GM12878 (cell line): Measurements from ENCODE around the gene TMEM135. TPM values are rescaled to one million over a fixed set of nuclear protein-coding genes. Genes with fewer than 3 reads are reported as not detected.

Experiments
- ATAC-seq: fragments of 200-7000 bp; cut with Tn5 transposase; 3 replicates; pipeline ENCODE4 v1.9.1; 2020; ENCODE audit warnings: mild to moderate bottlenecking, moderate library complexity
- BruUV-seq: library from RNA; stranded (reverse); fragments of 400-500 nt; replicated peaks from 2 replicates; lab custom pipeline; 2021; lab: Mats Ljungman, UMichigan
- CTCF ChIA-PET: fragments of 300-600 bp; sonication (Branson Sonifier 250); formaldehyde crosslinking; extraction: SDS; loops from one replicate; lab custom pipeline; 2021; ENCODE audit warnings: inconsistent platforms; lab: Yijun Ruan, JAX
- POLR2A ChIA-PET: fragments of 350-600 bp; formaldehyde crosslinking; extraction: SDS; loops from one replicate; lab custom pipeline; 2021; ENCODE audit warnings: inconsistent platforms; lab: Charles Lee
- RAD21 ChIA-PET: fragments of 300-600 bp; sonication (Branson Sonifier 250); formaldehyde crosslinking; loops from one replicate; lab custom pipeline; 2023; ENCODE audit warnings: antibody characterized with exemption; ENCODE audit not compliant: unreplicated experiment; lab: Charles Lee
- SMC1A ChIA-PET: fragments of 300-600 bp; sonication (Branson Sonifier 250); formaldehyde crosslinking; loops from one replicate; lab custom pipeline; 2023; ENCODE audit not compliant: unreplicated experiment, uncharacterized antibody; lab: Charles Lee
- DNase-seq: peaks from one replicate; pipeline ENCODE4 v3.0.0-alpha.2; 2011; ENCODE audit warnings: low read depth, low spot score
- FAIRE-seq: peaks from 3 replicates; lab custom pipeline; 2011; peaks lifted over from hg19 to GRCh38; lab: Jason Lieb, UNC
- H2AFZ ChIP-seq: 2 replicates; pipeline ENCODE4 v1.6.0; 2011; ENCODE audit warnings: low read depth, low read length, control low read depth; ENCODE audit not compliant: control insufficient read depth
- H3K27ac ChIP-seq: 2 replicates; pipeline ENCODE4 v1.5.1; 2011; ENCODE audit warnings: control low read depth; ENCODE audit not compliant: control insufficient read depth, insufficient read depth
- H3K27me3 ChIP-seq, 2 experiments: replicated peaks in 1 of 2; 2 replicates each; pipeline versions ENCODE4 v1.6.0 to v1.6.1; 2011; ENCODE audit warnings: low read length in 1 of 2; ENCODE audit not compliant: control insufficient read depth in 2 of 2, insufficient read depth in 2 of 2
- H3K36me3 ChIP-seq, 2 experiments: 2 replicates each; pipeline ENCODE4 v1.5.1; 2011; ENCODE audit warnings: low read length in 1 of 2; ENCODE audit not compliant: control insufficient read depth in 2 of 2, insufficient read depth in 2 of 2
- H3K4me1 ChIP-seq: 2 replicates; pipeline ENCODE4 v1.6.1; 2011; ENCODE audit warnings: mild to moderate bottlenecking, low read length, moderate library complexity, mixed read lengths; ENCODE audit not compliant: control insufficient read depth, insufficient read depth
- H3K4me2 ChIP-seq: 2 replicates; pipeline ENCODE4 v1.6.0; 2011; ENCODE audit warnings: control low read depth; ENCODE audit not compliant: control insufficient read depth, insufficient read depth
- H3K4me3 ChIP-seq: fragments of 200-600 bp; sonication (generic); 2 replicates; pipeline ENCODE4 v1.5.1; 2016
- H3K79me2 ChIP-seq: 2 replicates; pipeline ENCODE4 v1.6.0; 2011; ENCODE audit warnings: low read length; ENCODE audit not compliant: control insufficient read depth, insufficient read depth
- H3K9ac ChIP-seq: 2 replicates; pipeline ENCODE4 v1.8.0; 2011; ENCODE audit warnings: low read length, control low read depth, mixed read lengths; ENCODE audit not compliant: control insufficient read depth, insufficient read depth
- H3K9me3 ChIP-seq: replicated peaks from 3 replicates; pipeline ENCODE4 v1.5.1; 2011; ENCODE audit warnings: mild to moderate bottlenecking, low read length; ENCODE audit not compliant: control insufficient read depth, insufficient read depth
- H4K20me1 ChIP-seq: 2 replicates; pipeline ENCODE4 v1.6.0; 2011; ENCODE audit not compliant: control insufficient read depth, insufficient read depth
- ATF7 ChIP-seq: fragments of 450-650 bp; IDR thresholded peaks from 2 replicates; pipeline ENCODE4 v1.6.1; 2016; ENCODE audit warnings: low read depth, mild to moderate bottlenecking
- BCLAF1 ChIP-seq: fragments of 450-650 bp; IDR thresholded peaks from 2 replicates; pipeline ENCODE4 v1.6.1; 2017; ENCODE audit warnings: antibody characterized with exemption, mild to moderate bottlenecking, moderate library complexity
- BHLHE40 ChIP-seq, 2 experiments: fragments of 450-650 bp in 1 of 2; IDR thresholded peaks; 2 replicates each; pipeline ENCODE4 v1.6.1; 2011 to 2017; ENCODE audit warnings: low read depth in 2 of 2, borderline replicate concordance in 1 of 2, improper control_type of control experiment in 1 of 2, low read length in 1 of 2, mild to moderate bottlenecking in 1 of 2
- CREB1 ChIP-seq: IDR thresholded peaks from 2 replicates; pipeline ENCODE4 v1.6.1; 2012; ENCODE audit warnings: low read depth, mild to moderate bottlenecking, inconsistent platforms
- IRF4 ChIP-seq: IDR thresholded peaks from 2 replicates; pipeline ENCODE4 v1.6.1; 2011; ENCODE audit warnings: low read depth, low read length
- MXI1 ChIP-seq: fragments of 150-350 bp; IDR thresholded peaks from 2 replicates; pipeline ENCODE4 v1.6.1; 2011; ENCODE audit warnings: low read depth, mild to moderate bottlenecking, inconsistent platforms, low read length, improper control_type of control experiment
- MYC ChIP-seq: IDR thresholded peaks from 2 replicates; pipeline ENCODE4 v1.6.1; 2011; ENCODE audit warnings: mild to moderate bottlenecking, low read length, moderate library complexity, inconsistent platforms; ENCODE audit not compliant: insufficient read depth, insufficient replicate concordance, insufficient read length, severe bottlenecking
- NRF1 ChIP-seq: conservative IDR thresholded peaks from 2 replicates; pipeline ENCODE4 v1.6.1; 2011; ENCODE audit warnings: mild to moderate bottlenecking, low read depth, low read length, improper control_type of control experiment
- POU2F2 ChIP-seq: IDR thresholded peaks from 3 replicates; pipeline ENCODE4 v1.6.1; 2011; ENCODE audit warnings: low read depth, mild to moderate bottlenecking, low read length, borderline replicate concordance
- RFX5 ChIP-seq: IDR thresholded peaks from 2 replicates; pipeline ENCODE4 v1.6.1; 2011; ENCODE audit warnings: low read depth, low read length, improper control_type of control experiment
- SMC3 ChIP-seq: IDR thresholded peaks from 2 replicates; pipeline ENCODE4 v1.6.1; 2011; ENCODE audit warnings: low read length, improper control_type of control experiment, borderline replicate concordance
- ZBED1 ChIP-seq: IDR thresholded peaks from 2 replicates; pipeline ENCODE4 v1.6.1; 2016; ENCODE audit warnings: borderline replicate concordance
- WGBS: methylation state at CpG from one replicate; pipeline ENCODE4 v1.1.6; 2016; ENCODE audit warnings: low lambda C conversion rate; ENCODE audit not compliant: insufficient replicate concordance, insufficient coverage; ENCODE audit errors: missing lambda C conversion rate; 5-methylcytosine and 5-hydroxymethylcytosine counted together
- in situ Hi-C: fragments of 300-500 bp; cut with MboI; formaldehyde crosslinking; loops from 9 replicates; pipeline ENCODE4 v1.14.3; 2018; ENCODE audit warnings: mixed read lengths
- intact Hi-C: fragments of 100-400 bp; cut with micrococcal nuclease; formaldehyde crosslinking; loops from one replicate; pipeline ENCODE4 v1.14.2; 2022; ENCODE audit not compliant: unreplicated experiment
- polyA plus RNA-seq, 11 experiments: library from polyadenylated mRNA; depleted of rRNA in 4 of 11; unstranded in 6 of 11; stranded (reverse) in 5 of 11; fragments of >200 nt; fragmentation: Nextera tagmentation in 4 of 11; fragmentation: Illumina TruSeq in 1 of 11; extraction: Ambion mirVana in 4 of 11; extraction: Trizol in 1 of 11; gene quantifications; 1 replicate in 1 of 11; 2 replicates in 10 of 11; pipeline versions ENCODE4 v1.2.1 to v1.2.3, GENCODE V29; 2011 to 2016; ENCODE audit warnings: inconsistent platforms in 2 of 11, missing spikeins in 2 of 11, low read depth in 1 of 11
- total RNA-seq, 4 experiments: library from RNA; depleted of rRNA in 3 of 4; stranded (reverse); fragments of >200 nt in 3 of 4; fragmentation: Illumina TruSeq in 1 of 4; extraction: Trizol in 1 of 4; gene quantifications; 2 replicates each; pipeline versions ENCODE4 v1.2.1 to v1.2.3, GENCODE V29; 2013 to 2021
- TF ChIP-seq, protein P1 (sequence below): IDR thresholded peaks from 2 replicates; pipeline ENCODE4 v1.6.1; 2011; ENCODE audit warnings: mild to moderate bottlenecking, low read depth, low read length, moderate library complexity; ENCODE audit not compliant: insufficient replicate concordance
- TF ChIP-seq, protein P2 (sequence below): IDR thresholded peaks from 2 replicates; pipeline ENCODE4 v1.6.1; 2012; ENCODE audit warnings: low read length, inconsistent platforms

TMEM135 gene
- total and polyA plus RNA-seq, 10 of the 15 experiments (the other 5 are each of a cell fraction or from before 2014, with no cell fraction given): 7.2 to 117 (median 12.9) TPM

DNA sequence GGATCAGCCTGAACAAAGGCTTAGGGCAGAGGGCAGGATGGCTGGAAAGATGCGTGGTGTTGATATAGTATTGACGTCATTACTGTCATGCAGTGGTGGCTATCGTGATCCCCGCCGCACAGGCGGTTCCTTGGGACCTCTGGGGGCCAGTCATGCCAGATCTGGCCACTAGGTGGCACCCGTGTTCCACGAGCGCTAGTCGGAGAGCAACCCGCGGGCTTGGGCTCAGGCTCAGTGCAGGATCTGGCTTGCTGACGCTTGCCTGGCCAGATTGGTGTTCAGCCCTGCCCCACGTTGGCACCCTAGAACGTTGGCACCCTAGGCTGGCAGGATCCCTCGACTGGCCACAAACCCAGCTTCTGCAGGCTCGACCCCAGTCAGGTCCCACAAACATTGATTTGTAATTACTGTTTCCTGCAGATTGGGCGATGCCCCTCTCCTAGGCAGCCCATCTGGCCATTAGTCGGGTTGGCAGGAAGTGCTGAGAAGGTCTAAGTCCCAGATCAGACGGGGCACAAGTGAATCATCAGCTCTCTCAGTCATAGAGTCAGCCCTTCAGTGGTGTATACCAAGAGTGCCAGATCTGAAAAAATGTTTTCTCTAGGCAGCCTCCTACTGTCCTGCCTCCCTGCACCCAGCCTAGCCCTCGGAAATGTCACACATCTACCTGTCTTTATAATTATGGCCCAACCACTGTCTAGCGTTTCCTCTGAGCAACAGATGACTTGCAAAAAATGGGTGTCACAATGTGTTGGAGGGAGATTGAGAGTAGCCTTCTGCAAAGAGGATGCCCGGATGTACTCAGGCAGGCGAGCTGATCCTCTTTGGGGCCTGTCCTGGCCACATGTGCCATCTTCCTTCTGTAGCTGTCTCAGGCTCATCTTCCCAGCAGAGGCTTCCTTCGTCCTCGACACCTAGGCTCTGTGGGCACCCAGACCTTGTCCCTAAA lies 315.3 kb downstream of the TMEM135 start:
- no peak overlapping the region for H3K9ac ChIP-seq
- POLR2A ChIA-PET: no interaction called here
- no peak for TF ChIP-seq MYC
- TF ChIP-seq NRF1: no peak
- peak; percentile 75 for TF ChIP-seq ATF7
- peak; percentile 23; the same call in 1 of the 3 replicates for TF ChIP-seq POU2F2
- TF ChIP-seq, protein P1, sequence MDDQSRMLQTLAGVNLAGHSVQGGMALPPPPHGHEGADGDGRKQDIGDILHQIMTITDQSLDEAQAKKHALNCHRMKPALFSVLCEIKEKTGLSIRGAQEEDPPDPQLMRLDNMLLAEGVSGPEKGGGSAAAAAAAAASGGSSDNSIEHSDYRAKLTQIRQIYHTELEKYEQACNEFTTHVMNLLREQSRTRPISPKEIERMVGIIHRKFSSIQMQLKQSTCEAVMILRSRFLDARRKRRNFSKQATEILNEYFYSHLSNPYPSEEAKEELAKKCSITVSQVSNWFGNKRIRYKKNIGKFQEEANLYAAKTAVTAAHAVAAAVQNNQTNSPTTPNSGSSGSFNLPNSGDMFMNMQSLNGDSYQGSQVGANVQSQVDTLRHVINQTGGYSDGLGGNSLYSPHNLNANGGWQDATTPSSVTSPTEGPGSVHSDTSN: no peak
- no peak for TF ChIP-seq BCLAF1
- 0 out of 2 replicates have a peak, but pooled peaks have one; percentile 32 for TF ChIP-seq IRF4
- 0 out of 2 replicates have a peak, but pooled peaks have one; percentile 20 for TF ChIP-seq CREB1
- TF ChIP-seq SMC3: peak; percentile 87
- TF ChIP-seq, protein P2, sequence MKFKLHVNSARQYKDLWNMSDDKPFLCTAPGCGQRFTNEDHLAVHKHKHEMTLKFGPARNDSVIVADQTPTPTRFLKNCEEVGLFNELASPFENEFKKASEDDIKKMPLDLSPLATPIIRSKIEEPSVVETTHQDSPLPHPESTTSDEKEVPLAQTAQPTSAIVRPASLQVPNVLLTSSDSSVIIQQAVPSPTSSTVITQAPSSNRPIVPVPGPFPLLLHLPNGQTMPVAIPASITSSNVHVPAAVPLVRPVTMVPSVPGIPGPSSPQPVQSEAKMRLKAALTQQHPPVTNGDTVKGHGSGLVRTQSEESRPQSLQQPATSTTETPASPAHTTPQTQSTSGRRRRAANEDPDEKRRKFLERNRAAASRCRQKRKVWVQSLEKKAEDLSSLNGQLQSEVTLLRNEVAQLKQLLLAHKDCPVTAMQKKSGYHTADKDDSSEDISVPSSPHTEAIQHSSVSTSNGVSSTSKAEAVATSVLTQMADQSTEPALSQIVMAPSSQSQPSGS: no peak
- TF ChIP-seq RFX5: 0 out of 2 replicates have a peak, but pooled peaks have one; percentile 39
- TF ChIP-seq BHLHE40 (IDR thresholded peaks at IDR 0.05; ENCODE audit: borderline replicate concordance in 1 of 2, low read depth in 2 of 2, low read length in 1 of 2): 0 out of 4 replicates have a peak, but pooled peaks of 1 of the 2 experiments have one; percentile 28
- peak; percentile 72; the same call in 1 of the 2 replicates for TF ChIP-seq ZBED1
- TF ChIP-seq MXI1: no peak

More for the DNA sequence above, 315.3 kb downstream of the TMEM135 start:
- SMC1A ChIA-PET: interaction anchor here (1.0 to 1.2 kb wide), 4 partner anchors 14 to 418 kb away, joined by 3 to 10 read pairs (median 4); no protein-coding TSS in a partner anchor
- Histone ChIP-seq H3K9me3 (no peaks in the 10 kb centered on the region), H3K27ac (no peak overlapping the region), H2AFZ (no peak overlapping the region), H3K4me1 (no peaks in the 10 kb centered on the region), H3K79me2 (no peaks in the 10 kb centered on the region), H3K4me2 (no peak overlapping the region), H3K27me3 (no peaks in the 10 kb centered on the region), H3K36me3 (no peaks in the 10 kb centered on the region), H3K4me3 (no peak overlapping the region), H4K20me1 (no peaks in the 10 kb centered on the region)
- 16% methylated on average over 26 of the region's 26 CpGs for WGBS
- ATAC-seq: peak; percentile 98
- intact Hi-C loops: loop anchor here (1.0 to 5.0 kb wide), 3 partner anchors 68 to 1199 kb away; no protein-coding TSS in a partner anchor
- CTCF ChIA-PET: interaction anchor here (0.9 to 4.8 kb wide), 10 partner anchors 17 to 416 kb away, joined by 3 to 48 read pairs (median 6); no protein-coding TSS in a partner anchor
- BruUV-seq: no TSS peak
- no peak for FAIRE-seq
- in situ Hi-C loops: loop anchor here (5.0 to 25.0 kb wide), 3 partner anchors 69 to 1534 kb away; no protein-coding TSS in a partner anchor
- DNase-seq: no peak
- RAD21 ChIA-PET: interaction anchor here (0.9 to 1.6 kb wide), 6 partner anchors 14 to 482 kb away, joined by 3 to 10 read pairs (median 4); no protein-coding TSS in a partner anchor
